ENCODE data around the gene TIAM1. TPM values are rescaled to one million over a fixed set of nuclear protein-coding genes. Genes with fewer than 3 reads are reported as not detected.

Gene TIAM1
- total and polyA plus RNA-seq, 12 donors = 6.5 to 33.3 (median 15.9) TPM

GRCh38 chr21:31261759-31262158 is 82.3 kb downstream of the TIAM1 start:
- Histone ChIP-seq H3K36me3 (replicated peaks in 1 of 2) (no peaks in the 10 kb centered on the region), H3K27me3 (no peaks in the 10 kb centered on the region), H3K4me1 (replicated peaks in 1 of 2) (no peaks in the 10 kb centered on the region), H3K4me3 (no peak overlapping the region), H3K27ac (no peak overlapping the region), H3K9me3 (replicated peaks in 1 of 3) (no peaks in the 10 kb centered on the region)
- intact Hi-C loops (cut with DNase I) = no loop called here
- no peak for DNase-seq
- WGBS, 4 donors = 86 to 93% (median 89%) methylated on average over 7 to 8 of the region's 8 CpGs
- TF ChIP-seq, protein P1, sequence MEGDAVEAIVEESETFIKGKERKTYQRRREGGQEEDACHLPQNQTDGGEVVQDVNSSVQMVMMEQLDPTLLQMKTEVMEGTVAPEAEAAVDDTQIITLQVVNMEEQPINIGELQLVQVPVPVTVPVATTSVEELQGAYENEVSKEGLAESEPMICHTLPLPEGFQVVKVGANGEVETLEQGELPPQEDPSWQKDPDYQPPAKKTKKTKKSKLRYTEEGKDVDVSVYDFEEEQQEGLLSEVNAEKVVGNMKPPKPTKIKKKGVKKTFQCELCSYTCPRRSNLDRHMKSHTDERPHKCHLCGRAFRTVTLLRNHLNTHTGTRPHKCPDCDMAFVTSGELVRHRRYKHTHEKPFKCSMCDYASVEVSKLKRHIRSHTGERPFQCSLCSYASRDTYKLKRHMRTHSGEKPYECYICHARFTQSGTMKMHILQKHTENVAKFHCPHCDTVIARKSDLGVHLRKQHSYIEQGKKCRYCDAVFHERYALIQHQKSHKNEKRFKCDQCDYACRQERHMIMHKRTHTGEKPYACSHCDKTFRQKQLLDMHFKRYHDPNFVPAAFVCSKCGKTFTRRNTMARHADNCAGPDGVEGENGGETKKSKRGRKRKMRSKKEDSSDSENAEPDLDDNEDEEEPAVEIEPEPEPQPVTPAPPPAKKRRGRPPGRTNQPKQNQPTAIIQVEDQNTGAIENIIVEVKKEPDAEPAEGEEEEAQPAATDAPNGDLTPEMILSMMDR (IDR thresholded peaks at IDR 0.05) = no peak
- no peak for TF ChIP-seq POLR2A (IDR thresholded peaks at IDR 0.05)

- 20 to 40% (median 37%) methylated on average over 4 of the region's 4 CpGs for WGBS, 4 donors
- intact Hi-C loops (cut with DNase I) = no loop called here
- Histone ChIP-seq H3K27ac (no peak overlapping the region), H3K4me3 (no peak overlapping the region), H3K36me3 (replicated peaks in 1 of 2) (no peaks in the 10 kb centered on the region), H3K27me3 (no peaks in the 10 kb centered on the region), H3K9me3 (replicated peaks in 1 of 3) (no peaks in the 10 kb centered on the region), H3K4me1 (replicated peaks in 1 of 2) (no peaks in the 10 kb centered on the region)
- no peak for TF ChIP-seq POLR2A (IDR thresholded peaks at IDR 0.05)
- TF ChIP-seq, protein P1 (IDR thresholded peaks at IDR 0.05) = no peak
- no peak for DNase-seq
Observed at GRCh38 chr21:31260790-31261189, 83.3 kb downstream of the TIAM1 start.

GRCh38 chr21:31258073-31258472 is 86.0 kb downstream of the TIAM1 start:
- WGBS, 4 donors = 82 to 96% (median 86%) methylated on average over 4 of the region's 4 CpGs
- H3K9me3 ChIP-seq (replicated peaks in 1 of 3) = no peaks in the 10 kb centered on the region
- no peak overlapping the region for H3K4me3 ChIP-seq
- H3K27ac ChIP-seq = no peak overlapping the region
- no peaks in the 10 kb centered on the region for H3K4me1 ChIP-seq (replicated peaks in 1 of 2)
- no peak for TF ChIP-seq POLR2A (IDR thresholded peaks at IDR 0.05)
- TF ChIP-seq, protein P1 (IDR thresholded peaks at IDR 0.05) = no peak
- H3K36me3 ChIP-seq (replicated peaks in 1 of 2) = no peaks in the 10 kb centered on the region
- intact Hi-C loops (cut with DNase I) = no loop called here
- no peak for DNase-seq
- no peaks in the 10 kb centered on the region for H3K27me3 ChIP-seq

- 74 to 79% (median 75%) methylated on average over 3 of the region's 3 CpGs for WGBS, 4 donors
- Histone ChIP-seq H3K9me3 (replicated peaks in 1 of 3) (no peaks in the 10 kb centered on the region), H3K36me3 (replicated peaks in 1 of 2) (no peaks in the 10 kb centered on the region), H3K4me3 (no peak overlapping the region), H3K27ac (no peak overlapping the region), H3K27me3 (no peaks in the 10 kb centered on the region), H3K4me1 (replicated peaks in 1 of 2) (no peaks in the 10 kb centered on the region)
- intact Hi-C loops (cut with DNase I) = no loop called here
- DNase-seq = no peak
- TF ChIP-seq POLR2A (IDR thresholded peaks at IDR 0.05) = no peak
- TF ChIP-seq, protein P1 (IDR thresholded peaks at IDR 0.05) = no peak
Observed at GRCh38 chr21:31257265-31257664, 86.8 kb downstream of the TIAM1 start.

All from adrenal gland (tissue), 12 donors.